Activated CD4-positive, alpha-beta T cell treated with anti-CD3 and anti-CD28 coated beads, Interleukin-2, amount 10 ng/mL, durations not matched to agents 24 days and 14 days (primary cell): ENCODE results near the gene BAZ1B. TPM values are rescaled to one million over a fixed set of nuclear protein-coding genes. Genes with fewer than 3 reads are reported as not detected.
"Not testable (repeated sequence)": the region's sequence is repeated elsewhere in the genome, so short reads cannot be mapped to it uniquely, and the experiment has no call there.

ENCODE experiments used
- DNase-seq: peaks from one replicate; pipeline ENCODE4 v3.0.0; 2022
- H3K27ac Mint-ChIP-seq: one replicate; pipeline ENCODE4 v1.8.0; 2022; ENCODE audit warnings: mild to moderate bottlenecking, mixed read lengths
- H3K27me3 Mint-ChIP-seq: one replicate; pipeline ENCODE4 v1.8.0; 2022; ENCODE audit warnings: mixed read lengths
- H3K36me3 Mint-ChIP-seq: one replicate; pipeline ENCODE4 v1.8.0; 2022; ENCODE audit warnings: low read depth, mild to moderate bottlenecking, mixed read lengths
- H3K4me1 Mint-ChIP-seq: one replicate; pipeline ENCODE4 v1.8.0; 2021; ENCODE audit warnings: mixed read lengths
- H3K4me3 Mint-ChIP-seq: one replicate; pipeline ENCODE4 v1.8.0; 2022; ENCODE audit warnings: mild to moderate bottlenecking, moderate library complexity, mixed read lengths
- H3K9me3 Mint-ChIP-seq: one replicate; pipeline ENCODE4 v1.8.0; 2021; ENCODE audit warnings: mixed read lengths
- intact Hi-C: fragments of 100-400 bp; cut with micrococcal nuclease; formaldehyde crosslinking; loops from one replicate; pipeline ENCODE4 v1.15.1; 2023
- total RNA-seq: library from RNA; stranded (reverse); gene quantifications from 2 replicates; pipeline ENCODE4 v1.2.3, GENCODE V29; 2022

Gene BAZ1B
- total RNA-seq, 1 donor from 2014 or later: 112 TPM

GRCh38 chr7:73530800-73531199 is 8.7 kb upstream of the BAZ1B start:
- peaks cover 5% of the 10 kb centered on the region for H3K36me3 Mint-ChIP-seq
- no peak overlapping the region for H3K27ac Mint-ChIP-seq
- intact Hi-C loops: no loop called here
- peaks cover 12% of the 10 kb centered on the region for H3K4me1 Mint-ChIP-seq
- no peak overlapping the region for H3K4me3 Mint-ChIP-seq
- no peaks in the 10 kb centered on the region for H3K9me3 Mint-ChIP-seq
- DNase-seq: no peak
- H3K27me3 Mint-ChIP-seq: no peaks in the 10 kb centered on the region

DNA sequence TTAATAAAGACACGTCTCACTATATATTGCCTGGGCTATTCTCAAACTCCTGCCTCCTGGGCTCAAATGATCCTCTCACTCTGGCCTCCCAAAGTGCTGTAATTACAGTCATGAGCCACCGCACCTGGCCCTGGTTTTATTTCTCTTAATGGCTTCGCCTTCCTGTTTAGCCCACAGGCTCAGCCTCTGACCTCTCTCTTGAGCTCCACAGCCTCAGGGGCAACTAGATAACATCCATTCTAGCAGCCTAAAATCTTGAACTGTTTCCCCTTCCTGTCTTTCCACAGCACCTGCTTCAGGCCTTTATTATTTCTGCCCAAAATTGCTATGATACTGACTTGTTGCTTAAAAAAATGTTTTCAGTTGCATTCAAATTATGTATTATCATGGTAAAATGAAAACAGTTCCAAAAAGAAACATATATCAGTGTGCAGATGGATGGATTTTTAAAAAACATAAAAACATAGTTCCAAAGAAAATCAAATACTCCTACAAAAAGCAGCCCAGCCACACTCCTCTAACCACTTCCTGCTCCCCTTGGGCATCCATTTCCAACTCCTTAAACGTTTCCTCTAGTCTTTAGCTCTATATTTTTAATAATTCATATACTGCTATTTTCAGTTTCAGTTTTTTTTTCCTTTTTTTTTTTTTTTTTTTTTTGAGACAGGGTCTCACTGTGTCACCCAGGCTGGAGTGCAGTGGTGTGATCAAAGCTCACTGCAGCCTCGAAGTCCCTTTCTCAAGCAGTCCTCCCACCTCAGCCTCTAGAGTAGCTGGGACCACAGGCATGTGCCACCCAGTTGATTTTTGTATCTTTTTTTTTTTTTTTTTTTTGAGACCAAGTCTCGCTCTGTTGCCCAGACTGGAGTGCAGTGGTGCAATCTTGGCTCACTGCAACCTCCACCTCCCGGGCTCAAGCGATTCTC is 5.1 kb upstream of the BAZ1B start:
- peaks cover 6% of the 10 kb centered on the region for H3K36me3 Mint-ChIP-seq
- peak overlapping the region; percentile 56 for H3K27ac Mint-ChIP-seq
- peak; percentile 62 for DNase-seq
- peak overlapping the region; percentile 20 for H3K4me3 Mint-ChIP-seq
- H3K27me3 Mint-ChIP-seq: no peaks in the 10 kb centered on the region
- peaks cover 30% of the 10 kb centered on the region for H3K4me1 Mint-ChIP-seq
- H3K9me3 Mint-ChIP-seq: no peaks in the 10 kb centered on the region
- intact Hi-C loops: no loop called here

- H3K9me3 Mint-ChIP-seq, H3K27me3 Mint-ChIP-seq, H3K36me3 Mint-ChIP-seq, H3K27ac Mint-ChIP-seq, DNase-seq, intact Hi-C loops: not testable (repeated sequence)
- peak overlapping the region; percentile 76 for H3K4me3 Mint-ChIP-seq
- H3K4me1 Mint-ChIP-seq: peaks cover 31% of the 10 kb centered on the region
Observed at GRCh38 chr7:73526158-73526494, 4.0 kb upstream of the BAZ1B start.

DNA sequence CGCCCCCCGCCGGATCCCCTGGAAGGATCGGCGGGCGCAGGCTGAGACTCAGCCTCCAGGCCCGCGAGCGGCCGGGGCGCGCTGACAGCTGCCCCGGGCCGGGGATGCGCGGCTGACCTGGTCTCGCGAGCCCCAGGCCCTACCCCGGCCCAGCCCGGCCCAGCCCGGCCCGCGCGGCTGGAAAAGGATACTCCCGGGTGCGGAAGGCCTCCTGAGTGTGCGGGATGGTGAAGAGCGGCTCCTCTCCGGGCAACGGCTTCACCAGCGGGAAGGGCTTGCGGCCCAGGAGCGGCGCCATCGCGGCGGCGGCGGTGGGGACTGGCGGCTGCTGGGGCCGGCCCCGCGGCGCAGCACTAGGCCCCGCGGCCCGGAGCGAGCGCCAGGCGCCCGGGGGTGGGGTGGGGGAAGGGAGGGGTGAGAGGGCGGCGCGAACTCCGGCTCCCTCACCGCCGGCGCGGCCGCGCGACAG is 423 bp downstream of the BAZ1B start:
- intact Hi-C loops: loop anchor here (1.0 to 5.0 kb wide), 6 partner anchors 36 to 217 kb away; partner anchors contain the start of genes ABHD11, BCL7B, BUD23 and DNAJC30
- peak overlapping the region; percentile 65 for H3K27ac Mint-ChIP-seq
- no peaks in the 10 kb centered on the region for H3K9me3 Mint-ChIP-seq
- peak overlapping the region; percentile 94 for H3K4me3 Mint-ChIP-seq
- H3K27me3 Mint-ChIP-seq: no peaks in the 10 kb centered on the region
- DNase-seq: no peak
- peaks cover 48% of the 10 kb centered on the region for H3K4me1 Mint-ChIP-seq
- H3K36me3 Mint-ChIP-seq: peaks cover 40% of the 10 kb centered on the region

DNA sequence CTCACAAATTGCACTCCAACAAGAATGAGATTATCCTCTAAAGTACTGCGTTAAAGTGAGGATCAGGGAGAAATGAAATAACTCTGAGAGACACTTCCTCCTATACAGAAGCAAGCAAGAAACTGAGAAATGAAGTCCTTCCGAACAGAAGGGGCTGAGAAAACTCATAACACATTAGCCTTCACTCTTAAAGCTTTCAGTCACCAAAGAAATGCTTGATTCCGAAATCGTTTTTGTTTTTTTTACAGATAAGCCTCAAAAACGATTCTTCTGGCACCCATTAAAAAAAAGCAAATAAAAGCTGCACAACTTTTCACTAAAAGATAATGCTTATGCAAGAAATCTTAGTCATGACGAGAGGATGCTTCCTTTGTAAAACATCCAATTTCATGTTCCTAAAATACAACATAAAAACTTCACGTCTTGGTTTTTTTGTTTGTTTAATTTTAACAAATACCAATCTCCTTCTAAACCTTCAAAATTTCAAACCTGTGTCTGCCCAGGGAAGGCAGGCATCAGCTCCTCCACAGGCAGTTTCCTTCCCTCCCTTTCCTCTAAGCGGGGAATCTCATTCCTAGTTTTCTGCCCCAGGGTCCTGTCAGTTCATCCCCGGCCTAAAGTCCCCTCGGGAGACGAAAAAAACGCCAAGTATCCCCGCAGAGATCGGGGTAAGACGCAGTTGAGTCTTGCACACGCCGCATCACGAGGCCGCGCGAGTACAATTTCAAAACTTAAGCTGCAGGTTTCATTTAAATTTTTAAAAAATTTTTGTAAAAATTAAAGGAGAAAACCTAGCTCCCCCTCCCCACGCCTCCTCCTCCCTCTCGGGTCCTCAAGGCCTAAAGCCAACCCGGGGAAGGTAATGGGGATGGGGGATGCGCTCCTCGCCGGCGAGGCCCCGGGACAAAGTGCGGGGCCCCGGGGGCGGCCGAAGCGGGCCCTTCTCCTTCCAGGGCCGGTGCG is 1.1 kb downstream of the BAZ1B start:
- H3K27ac Mint-ChIP-seq: peak overlapping the region; percentile 88
- no peaks in the 10 kb centered on the region for H3K27me3 Mint-ChIP-seq
- H3K4me3 Mint-ChIP-seq: peak overlapping the region; percentile 90
- intact Hi-C loops: loop anchor here (5.0 kb wide), 2 partner anchors 146 to 196 kb away; partner anchors contain the start of genes STX1A and VPS37D
- peaks cover 48% of the 10 kb centered on the region for H3K4me1 Mint-ChIP-seq
- peaks cover 42% of the 10 kb centered on the region for H3K36me3 Mint-ChIP-seq
- no peaks in the 10 kb centered on the region for H3K9me3 Mint-ChIP-seq
- DNase-seq: no peak

DNA sequence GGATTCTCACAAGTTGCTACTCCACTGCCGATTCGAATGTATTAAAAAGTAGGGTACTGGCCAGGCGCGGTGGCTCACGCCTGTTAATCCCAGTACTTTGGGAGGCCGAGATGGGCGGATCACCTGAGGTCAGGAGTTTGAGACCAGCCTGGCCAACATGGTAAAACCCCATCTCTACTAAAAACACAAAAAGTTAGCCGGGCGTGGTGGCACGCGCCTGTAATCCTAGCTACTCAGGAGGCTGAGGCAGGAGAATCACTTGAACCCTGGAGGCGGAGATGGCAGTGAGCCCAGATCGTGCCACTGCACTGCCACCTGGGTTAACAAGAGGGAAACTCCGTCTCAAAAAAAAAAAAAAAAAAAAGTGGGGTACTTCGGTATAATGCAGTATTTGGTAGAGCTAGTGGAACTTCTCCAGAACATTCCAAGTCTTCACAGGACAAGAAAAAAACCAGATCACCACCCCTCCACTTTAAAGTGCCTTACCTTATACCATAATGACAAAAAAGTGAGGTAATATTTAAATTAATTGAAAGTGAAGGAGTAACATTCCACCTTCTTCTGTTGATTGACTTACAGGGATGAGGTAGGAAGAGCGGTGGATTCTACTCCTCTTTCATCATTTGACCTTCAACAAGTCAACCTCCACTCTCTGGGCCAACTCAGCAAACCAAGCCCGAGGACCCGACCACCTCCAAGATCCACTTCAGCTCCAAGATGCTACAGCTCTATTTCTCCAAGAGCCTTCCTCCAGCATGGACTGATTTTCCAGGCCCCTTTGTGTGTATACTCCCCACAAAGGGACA is 2.0 kb downstream of the BAZ1B start:
- Mint-ChIP-seq H3K4me3 (peak overlapping the region; percentile 90), H3K9me3 (no peaks in the 10 kb centered on the region), H3K27ac (peak overlapping the region; percentile 88), H3K36me3 (peaks cover 44% of the 10 kb centered on the region), H3K27me3 (no peaks in the 10 kb centered on the region), H3K4me1 (peaks cover 44% of the 10 kb centered on the region)
- intact Hi-C loops: loop anchor here (5.0 kb wide), 2 partner anchors 147 to 197 kb away; partner anchors contain the start of genes STX1A and VPS37D
- peak; percentile 67 for DNase-seq

DNA sequence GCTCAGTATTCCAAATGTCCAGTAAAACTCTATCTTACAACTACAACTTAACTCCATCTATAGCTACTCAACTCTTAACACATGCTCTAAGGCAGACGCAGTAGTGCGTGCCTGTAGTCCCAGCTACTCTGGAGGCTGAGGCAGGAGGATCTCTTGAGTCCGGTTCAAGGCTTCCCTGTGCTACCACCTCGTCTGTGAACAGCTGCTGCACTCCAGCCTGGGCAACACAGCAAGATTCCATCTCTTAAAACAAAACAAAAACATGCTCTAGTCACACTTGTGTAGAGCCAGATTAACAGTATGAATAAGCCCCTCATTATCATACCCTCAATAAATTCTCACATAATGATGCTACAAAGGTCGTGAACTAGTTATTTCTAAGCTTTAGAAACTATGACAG is 3.6 kb downstream of the BAZ1B start:
- no peak for DNase-seq
- Mint-ChIP-seq H3K27ac (peak overlapping the region; percentile 70), H3K4me1 (peaks cover 39% of the 10 kb centered on the region), H3K4me3 (peak overlapping the region; percentile 90), H3K27me3 (no peaks in the 10 kb centered on the region), H3K9me3 (no peaks in the 10 kb centered on the region), H3K36me3 (peaks cover 51% of the 10 kb centered on the region)
- intact Hi-C loops: no loop called here

- intact Hi-C loops: no loop called here
- no peaks in the 10 kb centered on the region for H3K9me3 Mint-ChIP-seq
- H3K36me3 Mint-ChIP-seq: peaks cover 58% of the 10 kb centered on the region
- peak overlapping the region; percentile 6 for H3K4me3 Mint-ChIP-seq
- peaks cover 35% of the 10 kb centered on the region for H3K4me1 Mint-ChIP-seq
- H3K27ac Mint-ChIP-seq: no peak overlapping the region
- DNase-seq: no peak
- no peaks in the 10 kb centered on the region for H3K27me3 Mint-ChIP-seq
Observed at GRCh38 chr7:73517241-73517995, 4.7 kb downstream of the BAZ1B start.

DNA sequence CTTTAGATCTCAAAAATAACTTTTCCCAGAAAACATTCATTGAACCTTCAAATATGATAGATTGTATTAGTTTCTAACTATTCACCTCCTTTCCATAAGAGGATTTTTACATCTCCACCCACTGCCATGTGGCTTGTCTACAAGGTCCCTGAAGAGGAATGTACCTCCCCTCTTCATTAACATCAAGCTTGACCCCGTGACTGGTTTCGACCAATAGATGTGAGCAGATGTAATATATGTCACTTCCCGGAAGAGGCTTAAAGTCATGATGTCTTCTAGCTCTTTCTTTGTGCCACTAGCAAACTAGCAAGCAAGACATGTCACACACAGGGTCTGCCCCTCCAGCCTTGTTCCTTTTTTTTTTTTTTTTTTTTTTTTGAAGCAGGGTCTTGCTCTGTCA is 6.9 kb downstream of the BAZ1B start:
- Mint-ChIP-seq H3K27ac (no peak overlapping the region), H3K9me3 (no peaks in the 10 kb centered on the region), H3K4me1 (peaks cover 30% of the 10 kb centered on the region), H3K36me3 (peaks cover 60% of the 10 kb centered on the region), H3K27me3 (no peaks in the 10 kb centered on the region), H3K4me3 (no peak overlapping the region)
- intact Hi-C loops: no loop called here
- peak; percentile 58 for DNase-seq

DNA sequence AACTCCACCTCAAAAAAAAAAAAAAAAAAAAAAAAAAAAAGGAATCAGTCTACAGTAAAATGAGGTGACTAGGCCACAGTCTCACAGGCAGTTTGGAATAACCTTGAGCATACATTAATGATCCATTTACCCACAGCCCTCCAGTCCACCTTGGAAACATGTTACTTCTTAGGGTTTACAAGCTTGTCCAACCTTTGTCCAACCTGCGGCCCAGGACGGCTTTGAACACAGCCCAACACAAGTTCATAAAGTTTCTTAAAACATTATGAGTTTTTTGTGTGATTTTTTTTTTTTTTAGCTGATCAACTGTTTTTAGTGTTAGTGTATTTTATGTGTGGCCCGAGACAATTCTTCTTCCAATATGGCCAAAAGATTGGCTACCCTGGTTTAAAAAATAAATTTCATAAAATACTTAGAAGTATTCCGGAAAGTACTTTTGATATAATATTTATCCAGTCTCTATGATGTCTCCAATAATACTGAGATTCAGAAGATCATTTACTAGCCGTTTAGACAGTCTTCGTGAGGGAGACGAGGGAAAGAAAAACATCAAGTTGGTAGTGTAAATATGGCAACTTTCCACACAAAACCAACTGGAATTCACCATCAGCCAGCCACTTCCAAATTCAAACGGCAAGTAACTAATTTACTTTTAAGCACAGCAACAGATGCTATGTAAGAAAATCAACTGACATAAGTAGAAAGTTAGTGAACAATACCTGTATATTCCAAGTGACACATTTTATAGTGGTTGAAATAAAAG is 9.9 kb downstream of the BAZ1B start:
- H3K27me3 Mint-ChIP-seq: no peaks in the 10 kb centered on the region
- H3K4me1 Mint-ChIP-seq: peaks cover 9% of the 10 kb centered on the region
- no peaks in the 10 kb centered on the region for H3K9me3 Mint-ChIP-seq
- no peak for DNase-seq
- H3K27ac Mint-ChIP-seq: no peak overlapping the region
- peaks cover 54% of the 10 kb centered on the region for H3K36me3 Mint-ChIP-seq
- intact Hi-C loops: no loop called here
- H3K4me3 Mint-ChIP-seq: no peak overlapping the region

DNA sequence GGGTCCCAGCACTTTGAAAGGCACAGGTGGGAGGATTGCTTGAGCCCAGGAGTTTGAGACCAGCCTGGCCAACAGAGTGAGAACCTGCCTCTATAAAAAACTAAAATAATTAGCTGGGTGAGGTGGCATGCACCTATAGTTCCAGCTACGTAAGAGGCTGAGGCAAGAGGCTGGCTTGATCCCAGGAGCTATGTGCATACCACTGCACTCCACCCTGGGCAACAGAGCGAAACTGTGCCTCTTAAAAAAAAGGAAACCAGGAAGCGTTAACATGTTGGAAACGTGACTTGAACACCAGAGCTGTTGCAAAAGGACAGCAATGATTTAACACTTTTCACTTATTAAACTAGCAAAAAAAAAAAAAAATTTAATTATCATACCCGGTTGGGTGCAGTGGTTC is 12.6 kb downstream of the BAZ1B start:
- H3K27me3 Mint-ChIP-seq: no peaks in the 10 kb centered on the region
- intact Hi-C loops: no loop called here
- H3K4me1 Mint-ChIP-seq: peaks cover 10% of the 10 kb centered on the region
- H3K27ac Mint-ChIP-seq: no peak overlapping the region
- no peak for DNase-seq
- no peak overlapping the region for H3K4me3 Mint-ChIP-seq
- peaks cover 55% of the 10 kb centered on the region for H3K36me3 Mint-ChIP-seq
- no peaks in the 10 kb centered on the region for H3K9me3 Mint-ChIP-seq

GRCh38 chr7:73507556-73507955 is 14.5 kb downstream of the BAZ1B start:
- H3K36me3 Mint-ChIP-seq: peaks cover 58% of the 10 kb centered on the region

More at GRCh38 chr7:73507556-73507955, 14.5 kb downstream of the BAZ1B start:
- intact Hi-C loops: no loop called here
- Mint-ChIP-seq H3K4me1 (peaks cover 10% of the 10 kb centered on the region), H3K9me3 (no peaks in the 10 kb centered on the region), H3K4me3 (no peak overlapping the region), H3K27ac (no peak overlapping the region), H3K27me3 (no peaks in the 10 kb centered on the region)
- no peak for DNase-seq
